Liver (tissue), 9 donors: ENCODE data around the gene LGALSL. TPM values are rescaled to one million over a fixed set of nuclear protein-coding genes. Genes with fewer than 3 reads are reported as not detected.

Source experiments
- DNase-seq: peaks from one replicate; pipeline ENCODE4 v3.0.0-alpha.2; 2017; ENCODE audit warnings: low spot score
- H3K27ac ChIP-seq, 2 donors: one replicate each; pipeline ENCODE4 v1.7.0; 2013; ENCODE audit warnings: inconsistent platforms in 2 of 2, low read length in 2 of 2, control low read depth in 1 of 2, low read depth in 1 of 2, mild to moderate bottlenecking in 1 of 2
- H3K27me3 ChIP-seq, 4 donors: one replicate each; pipeline versions ENCODE4 v1.6.1 to v1.7.0; 2013; ENCODE audit warnings: low read length in 3 of 4, inconsistent platforms in 1 of 4, mild to moderate bottlenecking in 1 of 4, moderate library complexity in 1 of 4; ENCODE audit not compliant: control insufficient read depth in 4 of 4, insufficient read depth in 4 of 4
- H3K36me3 ChIP-seq, 4 donors: one replicate each; pipeline versions ENCODE4 v1.6.1 to v1.7.0; 2013; ENCODE audit warnings: low read length in 3 of 4, mild to moderate bottlenecking in 3 of 4, low read depth in 1 of 4, moderate library complexity in 1 of 4; ENCODE audit not compliant: control insufficient read depth in 4 of 4, insufficient read depth in 3 of 4
- H3K4me1 ChIP-seq, 4 donors: one replicate each; pipeline versions ENCODE4 v1.6.1 to v1.7.0; 2013; ENCODE audit warnings: low read length in 3 of 4, mild to moderate bottlenecking in 3 of 4, moderate library complexity in 1 of 4; ENCODE audit not compliant: control insufficient read depth in 4 of 4, insufficient read depth in 4 of 4
- H3K4me3 ChIP-seq, 3 donors: one replicate each; pipeline versions ENCODE4 v1.6.1 to v1.7.0; 2013; ENCODE audit warnings: low read length in 3 of 3, control low read depth in 1 of 3, low read depth in 1 of 3, mild to moderate bottlenecking in 1 of 3
- H3K9ac ChIP-seq, 2 donors: one replicate each; pipeline ENCODE4 v1.7.0; 2013; ENCODE audit warnings: low read length in 2 of 2, mild to moderate bottlenecking in 2 of 2, moderate library complexity in 2 of 2, control low read depth in 1 of 2, low read depth in 1 of 2
- H3K9me3 ChIP-seq, 4 donors: one replicate each; pipeline versions ENCODE4 v1.6.1 to v1.7.0; 2013; ENCODE audit warnings: low read length in 3 of 4; ENCODE audit not compliant: control insufficient read depth in 4 of 4
- ATF3 ChIP-seq: IDR thresholded peaks from 2 replicates; pipeline ENCODE4 v1.6.1; 2016; ENCODE audit warnings: antibody characterized with exemption
- CTCF ChIP-seq: fragments of 150-350 bp; IDR thresholded peaks from 2 replicates; pipeline ENCODE4 v1.5.1; 2017; ENCODE audit warnings: improper control_type of control experiment, low read depth, low read length; ENCODE audit not compliant: missing input control
- GABPA ChIP-seq, 2 donors: IDR thresholded peaks in 1 of 2; conservative IDR thresholded peaks in 1 of 2; 2 replicates each; pipeline ENCODE4 v1.6.1; 2016; ENCODE audit warnings: antibody characterized with exemption in 2 of 2, mild to moderate bottlenecking in 1 of 2, moderate library complexity in 1 of 2
- HNF4G ChIP-seq: IDR thresholded peaks from 2 replicates; pipeline ENCODE4 v1.6.1; 2016; ENCODE audit warnings: antibody characterized with exemption
- JUND ChIP-seq, 2 donors: IDR thresholded peaks; 2 replicates each; pipeline ENCODE4 v1.6.1; 2016; ENCODE audit warnings: antibody characterized with exemption in 2 of 2
- MAX ChIP-seq: IDR thresholded peaks from 2 replicates; pipeline ENCODE4 v1.6.1; 2016; ENCODE audit warnings: antibody characterized with exemption
- RAD21 ChIP-seq, 2 donors: IDR thresholded peaks; 2 replicates each; pipeline ENCODE4 v1.6.1; 2016; ENCODE audit warnings: antibody characterized with exemption in 2 of 2, mild to moderate bottlenecking in 2 of 2
- REST ChIP-seq: IDR thresholded peaks from 2 replicates; pipeline ENCODE4 v1.6.1; 2016; ENCODE audit warnings: antibody characterized with exemption, mild to moderate bottlenecking
- RXRA ChIP-seq, 2 donors: IDR thresholded peaks; 2 replicates each; pipeline ENCODE4 v1.6.1; 2017 to 2018; ENCODE audit warnings: antibody characterized with exemption in 2 of 2, mild to moderate bottlenecking in 1 of 2
- TAF1 ChIP-seq: conservative IDR thresholded peaks from 2 replicates; pipeline ENCODE4 v1.6.1; 2016; ENCODE audit warnings: antibody characterized with exemption, mild to moderate bottlenecking
- ZBTB33 ChIP-seq: IDR thresholded peaks from 2 replicates; pipeline ENCODE4 v1.6.1; 2016; ENCODE audit warnings: antibody characterized with exemption
- WGBS: extraction: QIAGEN DNeasy Blood & Tissue Kit; methylation state at CpG from one replicate; pipeline ENCODE4 v1.1.7; 2013; 5-methylcytosine and 5-hydroxymethylcytosine counted together
- polyA plus RNA-seq, 2 donors: library from polyadenylated mRNA; stranded (reverse) in 1 of 2; unstranded in 1 of 2; fragments of 200-250 nt in 1 of 2; fragments of >200 nt in 1 of 2; fragmentation: Nextera tagmentation in 1 of 2; extraction: Ambion mirVana in 1 of 2; gene quantifications; one replicate each; pipeline versions ENCODE4 v1.2.1 to v1.2.3, GENCODE V29; 2013 to 2015
- total RNA-seq, 2 donors: library from RNA; depleted of rRNA; stranded (reverse); fragments of >200 nt; gene quantifications; one replicate each; pipeline ENCODE4 v1.2.3, GENCODE V29; 2014
- donor health status: healthy.
- donor health status: healthy.
- donor health status: healthy.
- donor health status: healthy.
- donor health status: healthy.

LGALSL gene
- total and polyA plus RNA-seq, 4 donors: 2.4 to 8.7 (median 3.8) TPM

GRCh38 chr2:64408031-64408430, 45.9 kb upstream of the LGALSL start:
- DNase-seq: no peak
- H3K27me3 ChIP-seq: no peaks in the 10 kb centered on the region
- peaks cover 24 to 38% (median 35%) of the 10 kb centered on the region in 4 donors for H3K4me1 ChIP-seq
- H3K9ac ChIP-seq: no peak overlapping the region
- no peaks in the 10 kb centered on the region for H3K36me3 ChIP-seq
- no peak overlapping the region for H3K27ac ChIP-seq
- TF ChIP-seq MAX (no peak), REST (no peak)
- 97% methylated on average over 3 of the region's 3 CpGs for WGBS
- H3K4me3 ChIP-seq: no peak overlapping the region
- H3K9me3 ChIP-seq: no peaks in the 10 kb centered on the region

- Histone ChIP-seq H3K4me3 (no peak overlapping the region), H3K4me1 (peaks cover 9 to 13% (median 12%) of the 10 kb centered on the region in 4 donors), H3K36me3 (no peaks in the 10 kb centered on the region), H3K27me3 (no peaks in the 10 kb centered on the region), H3K9ac (no peak overlapping the region), H3K27ac (no peak overlapping the region), H3K9me3 (no peaks in the 10 kb centered on the region)
- TF ChIP-seq HNF4G (no peak), RXRA (IDR thresholded peaks at IDR 0.05) (no peak), ATF3 (no peak), TAF1 (no peak), ZBTB33 (no peak), CTCF (no peak), MAX (no peak), RAD21 (IDR thresholded peaks at IDR 0.05) (no peak), GABPA (IDR thresholded peaks at IDR 0.05 in 1 of 2, conservative IDR thresholded peaks at IDR 0.05 in 1 of 2) (no peak), JUND (IDR thresholded peaks at IDR 0.05) (no peak)
- DNase-seq: no peak
- WGBS: 92% methylated on average over 1 of the region's 1 CpG
These were observed 43.3 kb upstream of the LGALSL start for GRCh38 chr2:64410671-64411070.
